Measurements from ENCODE around the gene DEDD. TPM values are rescaled to one million over a fixed set of nuclear protein-coding genes. Genes with fewer than 3 reads are reported as not detected.

Gene DEDD
- total RNA-seq, 1 donor from 2014 or later: 40.9 TPM

DNA sequence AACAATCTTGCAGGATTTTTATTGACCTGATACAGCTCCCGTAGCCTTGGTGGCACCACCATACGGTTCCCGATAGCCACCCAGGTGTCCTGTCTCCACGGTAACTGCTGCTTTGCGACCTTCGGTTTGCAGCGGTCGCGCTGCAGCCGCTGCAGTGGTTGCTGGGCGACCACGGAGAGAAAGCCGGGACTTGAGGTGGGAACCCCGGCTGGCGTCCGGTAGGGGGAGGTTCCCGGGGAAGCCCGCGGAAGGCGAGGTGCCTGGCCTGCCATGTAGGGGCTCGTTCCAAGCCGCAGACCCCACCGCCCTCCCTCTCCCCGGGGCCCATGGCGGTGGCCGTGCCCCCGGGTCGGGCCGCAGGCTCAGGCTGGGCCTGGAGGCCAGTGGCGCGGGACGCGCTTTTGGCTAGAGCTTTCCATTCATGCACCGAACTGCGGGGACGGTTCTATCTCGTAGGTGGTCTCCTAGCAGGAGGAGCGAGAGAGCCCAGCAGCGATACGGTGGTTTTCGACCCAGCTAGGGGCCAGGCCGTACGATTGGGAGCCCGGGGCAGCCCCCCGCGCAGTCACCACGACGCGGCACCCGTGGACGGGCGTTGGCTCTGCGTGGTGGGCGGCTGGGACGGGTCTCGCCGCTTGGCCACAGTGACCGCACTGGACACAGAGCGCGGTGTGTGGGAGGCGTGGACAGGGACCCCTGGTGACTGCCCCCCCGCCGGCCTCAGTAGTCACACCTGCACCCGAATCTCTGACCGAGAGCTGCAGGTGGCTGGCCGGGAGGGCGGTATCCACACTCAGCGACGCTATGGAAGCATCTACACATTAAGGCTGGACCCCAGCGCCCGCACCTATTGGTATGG is 34.0 kb downstream of the DEDD start, which contains the start of gene KLHDC9:
KLHDC9 (plus strand) TSS at position 152 of the 859 bp plus-strand sequence; CDS start at position 327, 175 bp downstream.
- Histone ChIP-seq H3K36me3 (ENCODE audit: insufficient read depth, low read length) (peaks cover 15% of the 10 kb centered on the region), H2AFZ (ENCODE audit: low read depth, low read length) (peak within 1 kb of the TSS; percentile 20), H3K27ac (ENCODE audit: low read depth, low read length) (no peak within 1 kb of the TSS), H3K4me2 (ENCODE audit: low read length) (peak within 1 kb of the TSS; percentile 90), H4K20me1 (ENCODE audit: insufficient read depth, low read length) (peaks cover 38% of the 10 kb centered on the region), H3K79me2 (ENCODE audit: insufficient read depth, low read length) (peaks cover 12% of the 10 kb centered on the region), H3K4me3 (ENCODE audit: insufficient read depth, low read depth, low read length) (peak within 1 kb of the TSS; percentile 55), H3K9ac (ENCODE audit: low read length) (peak within 1 kb of the TSS; percentile 67), H3K9me3 (ENCODE audit: insufficient read depth, low read depth, low read length) (no peaks in the 10 kb centered on the region), H3K4me1 (ENCODE audit: insufficient read depth, low read length) (peaks cover 15% of the 10 kb centered on the region), H3K27me3 (ENCODE audit: insufficient read depth, low read length) (no peaks in the 10 kb centered on the region)
- Mint-ChIP-seq H3K27me3 (ENCODE audit: low read depth, unreplicated experiment) (no peaks in the 10 kb centered on the region), H3K36me3 (ENCODE audit: low read depth, unreplicated experiment) (peaks cover 3% of the 10 kb centered on the region), H3K4me1 (ENCODE audit: low read depth, unreplicated experiment) (peaks cover 19% of the 10 kb centered on the region), H3K27ac (ENCODE audit: unreplicated experiment) (peak within 1 kb of the TSS; percentile 86), H3K4me3 (ENCODE audit: unreplicated experiment) (peak within 1 kb of the TSS; percentile 86), H3K9me3 (ENCODE audit: unreplicated experiment) (no peaks in the 10 kb centered on the region)
- TF ChIP-seq, protein P1, sequence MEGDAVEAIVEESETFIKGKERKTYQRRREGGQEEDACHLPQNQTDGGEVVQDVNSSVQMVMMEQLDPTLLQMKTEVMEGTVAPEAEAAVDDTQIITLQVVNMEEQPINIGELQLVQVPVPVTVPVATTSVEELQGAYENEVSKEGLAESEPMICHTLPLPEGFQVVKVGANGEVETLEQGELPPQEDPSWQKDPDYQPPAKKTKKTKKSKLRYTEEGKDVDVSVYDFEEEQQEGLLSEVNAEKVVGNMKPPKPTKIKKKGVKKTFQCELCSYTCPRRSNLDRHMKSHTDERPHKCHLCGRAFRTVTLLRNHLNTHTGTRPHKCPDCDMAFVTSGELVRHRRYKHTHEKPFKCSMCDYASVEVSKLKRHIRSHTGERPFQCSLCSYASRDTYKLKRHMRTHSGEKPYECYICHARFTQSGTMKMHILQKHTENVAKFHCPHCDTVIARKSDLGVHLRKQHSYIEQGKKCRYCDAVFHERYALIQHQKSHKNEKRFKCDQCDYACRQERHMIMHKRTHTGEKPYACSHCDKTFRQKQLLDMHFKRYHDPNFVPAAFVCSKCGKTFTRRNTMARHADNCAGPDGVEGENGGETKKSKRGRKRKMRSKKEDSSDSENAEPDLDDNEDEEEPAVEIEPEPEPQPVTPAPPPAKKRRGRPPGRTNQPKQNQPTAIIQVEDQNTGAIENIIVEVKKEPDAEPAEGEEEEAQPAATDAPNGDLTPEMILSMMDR (IDR thresholded peaks at IDR 0.05; ENCODE audit: insufficient read depth, low read depth, low read length): no peak
- TF ChIP-seq EZH2 (IDR thresholded peaks at IDR 0.05; ENCODE audit: insufficient read depth, low read length): no peak
- DNase-seq (ENCODE audit: low read depth) (peak; percentile 78), FAIRE-seq (no peak)

DNA sequence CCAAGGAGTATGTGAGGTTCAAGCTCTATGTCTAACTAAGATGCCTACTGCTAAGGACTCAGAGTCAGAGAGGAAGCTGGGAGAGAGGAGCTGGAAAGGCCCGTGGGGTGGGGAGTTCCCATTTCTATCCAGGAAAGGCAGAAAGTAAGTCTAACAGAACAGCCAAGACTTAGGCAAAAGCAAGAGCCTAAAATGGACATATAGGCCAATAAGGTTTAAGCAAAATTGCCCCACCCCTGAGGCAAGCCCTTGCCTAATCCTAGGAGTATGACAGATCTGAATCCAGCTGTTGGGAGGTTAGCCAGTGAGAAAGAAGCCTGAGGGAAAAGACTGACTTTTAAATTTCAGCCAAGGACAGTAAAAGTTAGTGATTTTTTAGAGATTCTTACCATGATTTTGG is 35.9 kb downstream of the DEDD start:
- H3K9ac ChIP-seq (ENCODE audit: low read length): no peak overlapping the region
- Mint-ChIP-seq H3K4me3 (ENCODE audit: unreplicated experiment) (no peak overlapping the region), H3K4me1 (ENCODE audit: low read depth, unreplicated experiment) (peaks cover 38% of the 10 kb centered on the region), H3K36me3 (ENCODE audit: low read depth, unreplicated experiment) (no peaks in the 10 kb centered on the region), H3K9me3 (ENCODE audit: unreplicated experiment) (no peaks in the 10 kb centered on the region), H3K27ac (ENCODE audit: unreplicated experiment) (no peak overlapping the region), H3K27me3 (ENCODE audit: low read depth, unreplicated experiment) (no peaks in the 10 kb centered on the region)
- FAIRE-seq (no peak), DNase-seq (ENCODE audit: low read depth) (no peak)
- H3K9me3 ChIP-seq (ENCODE audit: insufficient read depth, low read depth, low read length): no peaks in the 10 kb centered on the region
- TF ChIP-seq, protein P1 (IDR thresholded peaks at IDR 0.05; ENCODE audit: insufficient read depth, low read depth, low read length): no peak
- TF ChIP-seq EZH2 (IDR thresholded peaks at IDR 0.05; ENCODE audit: insufficient read depth, low read length): no peak
- H3K79me2 ChIP-seq (ENCODE audit: insufficient read depth, low read length): no peaks in the 10 kb centered on the region
- H2AFZ ChIP-seq (ENCODE audit: low read depth, low read length): no peak overlapping the region
- peaks cover 27% of the 10 kb centered on the region for H3K4me1 ChIP-seq (ENCODE audit: insufficient read depth, low read length)
- H3K36me3 ChIP-seq (ENCODE audit: insufficient read depth, low read length): peaks cover 8% of the 10 kb centered on the region
- H3K27me3 ChIP-seq (ENCODE audit: insufficient read depth, low read length): no peaks in the 10 kb centered on the region
- H3K27ac ChIP-seq (ENCODE audit: low read depth, low read length): no peak overlapping the region
- no peak overlapping the region for H3K4me3 ChIP-seq (ENCODE audit: insufficient read depth, low read depth, low read length)
- H3K4me2 ChIP-seq (ENCODE audit: low read length): no peak overlapping the region
- peaks cover 21% of the 10 kb centered on the region for H4K20me1 ChIP-seq (ENCODE audit: insufficient read depth, low read length)

DNA sequence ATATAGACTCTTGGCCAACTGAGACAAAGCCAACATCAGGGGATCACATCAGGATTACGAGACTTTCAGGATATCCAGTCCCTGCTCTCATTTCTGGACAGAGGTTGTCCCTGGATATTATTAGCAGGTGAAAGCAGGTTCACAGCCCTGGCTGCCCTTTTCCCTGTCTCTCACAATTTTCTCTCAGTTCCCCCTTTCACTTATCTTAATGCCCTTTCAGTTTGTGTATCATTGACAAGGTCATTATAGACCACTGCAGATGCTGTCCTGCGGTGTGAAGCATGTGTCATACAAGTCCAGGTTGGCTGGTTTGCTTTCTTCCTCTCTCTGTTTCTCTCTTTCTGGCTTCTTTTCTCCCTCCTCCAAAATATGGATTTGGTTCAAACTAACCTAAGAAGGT is 36.5 kb downstream of the DEDD start:
- H3K27me3 ChIP-seq (ENCODE audit: insufficient read depth, low read length): no peaks in the 10 kb centered on the region
- H3K4me3 Mint-ChIP-seq (ENCODE audit: unreplicated experiment): no peak overlapping the region
- no peak for DNase-seq (ENCODE audit: low read depth)

More for the DNA sequence above, 36.5 kb downstream of the DEDD start:
- Mint-ChIP-seq H3K9me3 (ENCODE audit: unreplicated experiment) (no peaks in the 10 kb centered on the region), H3K27me3 (ENCODE audit: low read depth, unreplicated experiment) (no peaks in the 10 kb centered on the region), H3K27ac (ENCODE audit: unreplicated experiment) (no peak overlapping the region), H3K4me1 (ENCODE audit: low read depth, unreplicated experiment) (peaks cover 38% of the 10 kb centered on the region), H3K36me3 (ENCODE audit: low read depth, unreplicated experiment) (no peaks in the 10 kb centered on the region)
- TF ChIP-seq, protein P1 (IDR thresholded peaks at IDR 0.05; ENCODE audit: insufficient read depth, low read depth, low read length): no peak
- no peak for TF ChIP-seq EZH2 (IDR thresholded peaks at IDR 0.05; ENCODE audit: insufficient read depth, low read length)
- peaks cover 27% of the 10 kb centered on the region for H3K4me1 ChIP-seq (ENCODE audit: insufficient read depth, low read length)
- H3K36me3 ChIP-seq (ENCODE audit: insufficient read depth, low read length): peaks cover 5% of the 10 kb centered on the region
- H3K4me2 ChIP-seq (ENCODE audit: low read length): no peak overlapping the region
- H3K4me3 ChIP-seq (ENCODE audit: insufficient read depth, low read depth, low read length): no peak overlapping the region
- H4K20me1 ChIP-seq (ENCODE audit: insufficient read depth, low read length): peaks cover 17% of the 10 kb centered on the region
- no peak overlapping the region for H3K9ac ChIP-seq (ENCODE audit: low read length)
- H3K79me2 ChIP-seq (ENCODE audit: insufficient read depth, low read length): no peaks in the 10 kb centered on the region
- no peak overlapping the region for H3K27ac ChIP-seq (ENCODE audit: low read depth, low read length)
- no peaks in the 10 kb centered on the region for H3K9me3 ChIP-seq (ENCODE audit: insufficient read depth, low read depth, low read length)
- FAIRE-seq: no peak
- H2AFZ ChIP-seq (ENCODE audit: low read depth, low read length): no peak overlapping the region
